Measurements from ENCODE around the gene MCF2L.

MCF2L gene

GRCh38 chr13:112992931-112993680 is 24.1 kb downstream of the MCF2L start:
- TF ChIP-seq CTCF (IDR thresholded peaks at IDR 0.05; ENCODE audit: low read depth, low read length), result no peak
- Histone ChIP-seq H3K27me3 (no peaks in the 10 kb centered on the region), H3K4me1 (peaks cover 1% of the 10 kb centered on the region; the same call in 1 of the 2 replicates), H3K4me3 (ENCODE audit: low read depth, low read length) (no peak overlapping the region), H3K36me3 (no peaks in the 10 kb centered on the region), H3K9me3 (no peaks in the 10 kb centered on the region)
- DNase-seq, result no peak

GRCh38 chr13:112994084-112994780 is 25.2 kb downstream of the MCF2L start:
- Histone ChIP-seq H3K9me3 (no peaks in the 10 kb centered on the region), H3K27me3 (no peaks in the 10 kb centered on the region), H3K4me1 (peaks cover 7% of the 10 kb centered on the region; the same call in 1 of the 2 replicates), H3K36me3 (no peaks in the 10 kb centered on the region), H3K4me3 (ENCODE audit: low read depth, low read length) (no peak overlapping the region)
- no peak for TF ChIP-seq CTCF (IDR thresholded peaks at IDR 0.05; ENCODE audit: low read depth, low read length)
- no peak for DNase-seq

GRCh38 chr13:112994781-112995355 is 25.9 kb downstream of the MCF2L start:
- no peak for TF ChIP-seq CTCF (IDR thresholded peaks at IDR 0.05; ENCODE audit: low read depth, low read length)
- no peak for DNase-seq
- Histone ChIP-seq H3K36me3 (no peaks in the 10 kb centered on the region), H3K4me1 (peaks cover 7% of the 10 kb centered on the region; the same call in 1 of the 2 replicates), H3K4me3 (ENCODE audit: low read depth, low read length) (no peak overlapping the region), H3K9me3 (no peaks in the 10 kb centered on the region), H3K27me3 (no peaks in the 10 kb centered on the region)

GRCh38 chr13:112995395-112996191 is 26.6 kb downstream of the MCF2L start:
- H3K36me3 ChIP-seq, result no peaks in the 10 kb centered on the region
- DNase-seq, result no peak

GRCh38 chr13:112996671-112997091 is 27.7 kb downstream of the MCF2L start:
- Histone ChIP-seq H3K36me3 (no peaks in the 10 kb centered on the region), H3K4me1 (peaks cover 17% of the 10 kb centered on the region), H3K27me3 (no peaks in the 10 kb centered on the region), H3K9me3 (no peaks in the 10 kb centered on the region), H3K4me3 (ENCODE audit: low read depth, low read length) (no peak overlapping the region)
- TF ChIP-seq CTCF (IDR thresholded peaks at IDR 0.05; ENCODE audit: low read depth, low read length), result no peak
- DNase-seq, result no peak

More at GRCh38 chr13:112995395-112996191, 26.6 kb downstream of the MCF2L start:
- no peaks in the 10 kb centered on the region for H3K9me3 ChIP-seq
- H3K4me3 ChIP-seq (ENCODE audit: low read depth, low read length), result no peak overlapping the region
- peaks cover 10% of the 10 kb centered on the region for H3K4me1 ChIP-seq
- TF ChIP-seq CTCF (IDR thresholded peaks at IDR 0.05; ENCODE audit: low read depth, low read length), result no peak
- no peaks in the 10 kb centered on the region for H3K27me3 ChIP-seq
